HG02588 (cell line): ENCODE measurements around the gene SULT2B1.

Source experiments
- ATAC-seq: cut with Tn5 transposase; IDR thresholded peaks from one replicate; pipeline ENCODE4 v1.9.1; 2021; ENCODE audit warnings: mild to moderate bottlenecking, moderate library complexity; ENCODE audit not compliant: unreplicated experiment

SULT2B1 gene

DNA sequence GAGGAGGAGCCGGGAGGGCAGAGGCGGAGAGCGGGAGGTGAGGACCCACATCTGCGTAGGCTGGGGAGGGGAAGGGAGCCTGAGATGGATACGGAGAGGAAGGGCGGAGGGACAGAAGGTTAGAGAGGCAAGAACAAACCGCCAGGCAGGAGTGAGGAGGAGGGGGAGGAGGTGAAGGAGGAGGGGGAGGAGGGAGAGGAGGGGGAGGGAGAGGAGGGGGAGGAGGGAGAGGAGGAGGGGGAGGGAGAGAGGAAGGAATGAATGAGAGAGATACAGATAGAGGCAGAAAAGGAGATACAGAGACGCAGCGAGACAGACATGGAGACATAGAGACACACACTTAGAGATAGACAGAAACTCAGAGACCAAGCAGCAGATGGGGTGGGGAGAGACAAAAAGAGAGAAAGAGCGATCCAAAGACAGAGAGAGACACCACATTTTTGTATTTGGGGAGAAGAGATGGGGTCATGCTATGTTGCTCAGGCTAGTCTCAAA lies 94.8 kb downstream of the SULT2B1 start:
- no peak for ATAC-seq

- ATAC-seq = no peak
These were observed 96.2 kb downstream of the SULT2B1 start for GRCh38 chr19:48648134-48648533.
